H9 (cell line): ENCODE results near the gene SEMA4D. TPM values are rescaled to one million over a fixed set of nuclear protein-coding genes. Genes with fewer than 3 reads are reported as not detected.

Experiments used
- DNase-seq: peaks from one replicate; pipeline ENCODE4 v3.0.0-alpha.2; 2017
- H2AFZ ChIP-seq: one replicate; pipeline ENCODE4 v1.6.1; 2013; ENCODE audit warnings: mild to moderate bottlenecking, low read length, control low read depth, moderate library complexity
- H2AK5ac ChIP-seq: 2 replicates; pipeline ENCODE4 v1.6.1; 2013; ENCODE audit warnings: low read length, control low read depth, mixed read lengths; ENCODE audit not compliant: insufficient read length
- H2BK120ac ChIP-seq: one replicate; pipeline ENCODE4 v1.6.1; 2013; ENCODE audit warnings: low read depth, mild to moderate bottlenecking, low read length, control low read depth, inconsistent platforms; ENCODE audit not compliant: poor library complexity, severe bottlenecking
- H2BK12ac ChIP-seq: 2 replicates; pipeline ENCODE4 v1.6.1; 2013; ENCODE audit warnings: low read length, control low read depth, mixed read lengths, low read depth; ENCODE audit not compliant: insufficient read length
- H2BK15ac ChIP-seq: 2 replicates; pipeline ENCODE4 v1.6.1; 2013; ENCODE audit warnings: low read depth, low read length, control low read depth
- H2BK20ac ChIP-seq: one replicate; pipeline ENCODE4 v1.6.1; 2013; ENCODE audit warnings: low read depth, mild to moderate bottlenecking, low read length, control low read depth, inconsistent platforms; ENCODE audit not compliant: poor library complexity, severe bottlenecking
- H2BK5ac ChIP-seq: 2 replicates; pipeline ENCODE4 v1.6.1; 2013; ENCODE audit warnings: low read length, control low read depth, mixed read lengths; ENCODE audit not compliant: insufficient read length
- H3K14ac ChIP-seq: 2 replicates; pipeline ENCODE4 v1.6.1; 2013; ENCODE audit warnings: low read length, control low read depth; ENCODE audit not compliant: insufficient read depth
- H3K18ac ChIP-seq: 2 replicates; pipeline ENCODE4 v1.6.1; 2013; ENCODE audit warnings: low read depth, mild to moderate bottlenecking, mixed read lengths, low read length, control low read depth; ENCODE audit not compliant: insufficient read length
- H3K23ac ChIP-seq: 2 replicates; pipeline ENCODE4 v1.6.1; 2013; ENCODE audit warnings: low read length, control low read depth, mixed read lengths, low read depth; ENCODE audit not compliant: insufficient read length
- H3K23me2 ChIP-seq: 2 replicates; pipeline ENCODE4 v1.6.1; 2013; ENCODE audit warnings: low read depth, mild to moderate bottlenecking, mixed read lengths, low read length, control low read depth; ENCODE audit not compliant: insufficient read length, poor library complexity, severe bottlenecking
- H3K27ac ChIP-seq: 2 replicates; pipeline ENCODE4 v1.5.1; 2013; ENCODE audit warnings: low read length, control low read depth, mixed read lengths, low read depth; ENCODE audit not compliant: insufficient read length
- H3K27me3 ChIP-seq: 2 replicates; pipeline ENCODE4 v1.6.1; 2013; ENCODE audit warnings: low read length, control low read depth, inconsistent platforms; ENCODE audit not compliant: insufficient read depth
- H3K4ac ChIP-seq: 2 replicates; pipeline ENCODE4 v1.6.1; 2013; ENCODE audit warnings: low read depth, mild to moderate bottlenecking, control low read depth, inconsistent platforms, low read length, moderate library complexity
- H3K4me1 ChIP-seq: 2 replicates; pipeline ENCODE4 v1.6.1; 2013; ENCODE audit warnings: low read length, control low read depth, inconsistent platforms; ENCODE audit not compliant: insufficient read depth
- H3K4me2 ChIP-seq: 2 replicates; pipeline ENCODE4 v1.6.1; 2013; ENCODE audit warnings: low read length, control low read depth, mixed read lengths; ENCODE audit not compliant: insufficient read length, insufficient read depth
- H3K56ac ChIP-seq: 2 replicates; pipeline ENCODE4 v1.6.1; 2013; ENCODE audit warnings: low read depth, mild to moderate bottlenecking, mixed read lengths, low read length, control low read depth; ENCODE audit not compliant: insufficient read length
- H3K79me1 ChIP-seq: 2 replicates; pipeline ENCODE4 v1.6.1; 2013; ENCODE audit warnings: low read depth, mild to moderate bottlenecking, moderate library complexity, low read length, control low read depth, inconsistent platforms; ENCODE audit not compliant: insufficient read depth, poor library complexity, severe bottlenecking
- H3K79me2 ChIP-seq: 2 replicates; pipeline ENCODE4 v1.6.1; 2013; ENCODE audit warnings: low read length, control low read depth, inconsistent platforms; ENCODE audit not compliant: insufficient read depth
- H3K9ac ChIP-seq: 2 replicates; pipeline ENCODE4 v1.6.1; 2013; ENCODE audit warnings: low read length, control low read depth, mixed read lengths; ENCODE audit not compliant: insufficient read length; ENCODE audit errors: extremely low read depth
- H3K9me3 ChIP-seq: one replicate; pipeline ENCODE4 v1.6.1; 2013; ENCODE audit warnings: low read depth, low read length, inconsistent platforms; ENCODE audit not compliant: control insufficient read depth
- H3T11ph ChIP-seq: one replicate; pipeline ENCODE4 v1.6.1; 2013; ENCODE audit warnings: mild to moderate bottlenecking, low read length, control low read depth, inconsistent platforms
- H4K20me1 ChIP-seq: one replicate; pipeline ENCODE4 v1.6.1; 2013; ENCODE audit not compliant: control insufficient read depth, insufficient read length, insufficient read depth
- H4K5ac ChIP-seq: 2 replicates; pipeline ENCODE4 v1.6.1; 2013; ENCODE audit warnings: low read depth, mild to moderate bottlenecking, mixed read lengths, low read length, control low read depth; ENCODE audit not compliant: insufficient read length
- H4K8ac ChIP-seq: replicated peaks from 2 replicates; pipeline ENCODE4 v1.6.1; 2013; ENCODE audit warnings: low read length, control low read depth, mixed read lengths, low read depth; ENCODE audit not compliant: insufficient read length
- H4K91ac ChIP-seq: 2 replicates; pipeline ENCODE4 v1.6.1; 2013; ENCODE audit warnings: low read depth, mild to moderate bottlenecking, moderate library complexity, mixed read lengths, low read length, control low read depth; ENCODE audit not compliant: insufficient read length
- H3K27ac Mint-ChIP-seq, 3 experiments: 2 replicates in 2 of 3; 3 replicates in 1 of 3; pipeline ENCODE4 v1.8.0; 2020 to 2021; ENCODE audit warnings: mixed read lengths in 3 of 3, mild to moderate bottlenecking in 1 of 3, moderate library complexity in 1 of 3
- H3K27me3 Mint-ChIP-seq: 2 replicates; pipeline ENCODE4 v1.8.0; 2021; ENCODE audit warnings: low read depth, mild to moderate bottlenecking, moderate library complexity, mixed read lengths
- H3K36me3 Mint-ChIP-seq, 3 experiments: 2 replicates in 2 of 3; 3 replicates in 1 of 3; pipeline ENCODE4 v1.8.0; 2020 to 2021; ENCODE audit warnings: low read depth in 3 of 3, mixed read lengths in 3 of 3; ENCODE audit not compliant: insufficient read depth in 1 of 3
- H3K4me1 Mint-ChIP-seq, 2 experiments: 2 replicates each; pipeline ENCODE4 v1.8.0; 2020; ENCODE audit warnings: mixed read lengths in 2 of 2
- H3K4me3 Mint-ChIP-seq, 2 experiments: 2 replicates in 1 of 2; 3 replicates in 1 of 2; pipeline ENCODE4 v1.8.0; 2020 to 2021; ENCODE audit warnings: mild to moderate bottlenecking in 2 of 2, mixed read lengths in 2 of 2, moderate library complexity in 1 of 2
- H3K9me3 Mint-ChIP-seq, 2 experiments: 2 replicates in 1 of 2; 3 replicates in 1 of 2; pipeline ENCODE4 v1.8.0; 2020; ENCODE audit warnings: mild to moderate bottlenecking in 2 of 2, mixed read lengths in 2 of 2, moderate library complexity in 1 of 2
- CTCF ChIP-seq: fragments of 200-600 bp; sonication (generic); conservative IDR thresholded peaks from 3 replicates; pipeline ENCODE4 v1.8.0; 2021; ENCODE audit warnings: antibody characterized with exemption, mild to moderate bottlenecking
- WGBS: extraction: QIAGEN DNeasy Blood & Tissue Kit; methylation state at CpG from one replicate; pipeline ENCODE4 v1.1.7; 2013; ENCODE audit warnings: missing lambda C conversion rate, low lambda C conversion rate, mixed read lengths; ENCODE audit not compliant: insufficient read length; ENCODE audit errors: extremely low coverage; 5-methylcytosine and 5-hydroxymethylcytosine counted together
- total RNA-seq: library from RNA; stranded (reverse); gene quantifications from 2 replicates; pipeline ENCODE4 v1.2.1, GENCODE V29; 2021

SEMA4D gene
- total RNA-seq, 1 experiment from 2014 or later = 47.2 TPM

GRCh38 chr9:89444274-89444673 lies 53.6 kb downstream of the SEMA4D start:
- Mint-ChIP-seq H3K27me3 (no peaks in the 10 kb centered on the region), H3K9me3 (no peaks in the 10 kb centered on the region), H3K4me3 (no peak overlapping the region), H3K27ac (peak overlapping the region; percentile 25 to 86 (median 42); a peak in 6 of 7 replicates), H3K36me3 (peaks cover 3 to 13% (median 5%) of the 10 kb centered on the region in 3 experiments), H3K4me1 (peaks cover 43 to 46% of the 10 kb centered on the region in 2 experiments)
- H2BK12ac ChIP-seq = no peak overlapping the region
- no peak overlapping the region for H3K4me2 ChIP-seq
- no peak overlapping the region for H3K4ac ChIP-seq
- H2BK20ac ChIP-seq = no peak overlapping the region
- no peak overlapping the region for H2BK15ac ChIP-seq
- no peak overlapping the region for H3T11ph ChIP-seq
- DNase-seq = no peak
- no peak overlapping the region for H3K9ac ChIP-seq
- no peaks in the 10 kb centered on the region for H3K9me3 ChIP-seq
- H3K27me3 ChIP-seq = no peaks in the 10 kb centered on the region
- H3K14ac ChIP-seq = no peak overlapping the region
- H3K18ac ChIP-seq = no peak overlapping the region
- no peak overlapping the region for H2AFZ ChIP-seq
- H4K91ac ChIP-seq = no peak overlapping the region
- no peak overlapping the region for H3K27ac ChIP-seq
- no peak overlapping the region for H3K56ac ChIP-seq
- no peak overlapping the region for H4K5ac ChIP-seq
- WGBS = no CpG with 5 or more reads among the region's 9 CpGs
- H2BK5ac ChIP-seq = no peak overlapping the region
- H3K23me2 ChIP-seq = no peaks in the 10 kb centered on the region
- peaks cover 4% of the 10 kb centered on the region; the same call in 1 of the 2 replicates for H3K4me1 ChIP-seq
- no peaks in the 10 kb centered on the region for H3K79me1 ChIP-seq
- no peaks in the 10 kb centered on the region for H4K20me1 ChIP-seq
- no peak overlapping the region for H4K8ac ChIP-seq
- no peak for TF ChIP-seq CTCF
- no peak overlapping the region for H3K23ac ChIP-seq
- H2BK120ac ChIP-seq = no peak overlapping the region
- peaks cover 6% of the 10 kb centered on the region; the same call in 1 of the 2 replicates for H3K79me2 ChIP-seq
- H2AK5ac ChIP-seq = no peak overlapping the region
